ENCODE measurements around the gene ALDH7A1.

The ALDH7A1 gene

GRCh38 chr5:126575644-126576043 is 19.4 kb downstream of the ALDH7A1 start:
- Histone ChIP-seq H3K4me1 (ENCODE audit: low read length) (no peaks in the 10 kb centered on the region), H3K4me3 (ENCODE audit: low read length) (no peak overlapping the region), H3F3A (ENCODE audit: insufficient read depth, low read length) (no peaks in the 10 kb centered on the region), H4K20me1 (ENCODE audit: insufficient read depth, low read length) (no peaks in the 10 kb centered on the region), H3K79me2 (ENCODE audit: low read length) (no peaks in the 10 kb centered on the region), H3K9me3 (replicated peaks; ENCODE audit: insufficient read depth, low read length) (no peaks in the 10 kb centered on the region), H3K27me3 (replicated peaks; ENCODE audit: insufficient read depth, low read length) (no peaks in the 10 kb centered on the region), H3K9ac (ENCODE audit: low read length) (no peak overlapping the region), H3K27ac (ENCODE audit: low read length) (no peak overlapping the region), H3K9me2 (replicated peaks; ENCODE audit: insufficient read depth, low read length) (no peaks in the 10 kb centered on the region), H3K36me3 (replicated peaks; ENCODE audit: insufficient read depth, low read length) (no peaks in the 10 kb centered on the region), H3K4me2 (ENCODE audit: low read depth, low read length) (no peak overlapping the region), H2AFZ (ENCODE audit: low read length) (no peak overlapping the region)
- no peak for DNase-seq
- TF ChIP-seq CTCF (IDR thresholded peaks at IDR 0.05; ENCODE audit: low read length) (no peak), EZH2 (optimal IDR thresholded peaks at IDR 0.05; ENCODE audit: low read depth, low read length) (no peak), EZH2phosphoT487 (IDR thresholded peaks at IDR 0.05; ENCODE audit: low read length) (no peak)

- Histone ChIP-seq H3K9me2 (replicated peaks; ENCODE audit: insufficient read depth, low read length) (no peaks in the 10 kb centered on the region), H3K27me3 (replicated peaks; ENCODE audit: insufficient read depth, low read length) (no peaks in the 10 kb centered on the region), H3K4me3 (ENCODE audit: low read length) (no peak overlapping the region), H4K20me1 (ENCODE audit: insufficient read depth, low read length) (no peaks in the 10 kb centered on the region), H3K27ac (ENCODE audit: low read length) (no peak overlapping the region), H2AFZ (ENCODE audit: low read length) (no peak overlapping the region), H3K9ac (ENCODE audit: low read length) (no peak overlapping the region), H3K79me2 (ENCODE audit: low read length) (no peaks in the 10 kb centered on the region), H3K4me2 (ENCODE audit: low read depth, low read length) (no peak overlapping the region), H3K4me1 (ENCODE audit: low read length) (peaks cover 1% of the 10 kb centered on the region; the same call in 1 of the 2 replicates), H3F3A (ENCODE audit: insufficient read depth, low read length) (no peaks in the 10 kb centered on the region), H3K9me3 (replicated peaks; ENCODE audit: insufficient read depth, low read length) (no peaks in the 10 kb centered on the region), H3K36me3 (replicated peaks; ENCODE audit: insufficient read depth, low read length) (no peaks in the 10 kb centered on the region)
- DNase-seq: no peak
- TF ChIP-seq EZH2 (optimal IDR thresholded peaks at IDR 0.05; ENCODE audit: low read depth, low read length) (no peak), EZH2phosphoT487 (IDR thresholded peaks at IDR 0.05; ENCODE audit: low read length) (no peak), CTCF (IDR thresholded peaks at IDR 0.05; ENCODE audit: low read length) (no peak)
These were observed 26.7 kb downstream of the ALDH7A1 start for GRCh38 chr5:126568206-126568755.

- Histone ChIP-seq H3K9me2 (replicated peaks; ENCODE audit: insufficient read depth, low read length) (no peaks in the 10 kb centered on the region), H3K9me3 (replicated peaks; ENCODE audit: insufficient read depth, low read length) (no peaks in the 10 kb centered on the region), H3K79me2 (ENCODE audit: low read length) (no peaks in the 10 kb centered on the region), H3K4me3 (ENCODE audit: low read length) (no peak overlapping the region), H3K9ac (ENCODE audit: low read length) (no peak overlapping the region), H3F3A (ENCODE audit: insufficient read depth, low read length) (no peaks in the 10 kb centered on the region), H3K4me1 (ENCODE audit: low read length) (peaks cover 9% of the 10 kb centered on the region; the same call in 1 of the 2 replicates), H4K20me1 (ENCODE audit: insufficient read depth, low read length) (no peaks in the 10 kb centered on the region), H3K27ac (ENCODE audit: low read length) (peak overlapping the region; percentile 59; the same call in 1 of the 2 replicates), H2AFZ (ENCODE audit: low read length) (no peak overlapping the region), H3K27me3 (replicated peaks; ENCODE audit: insufficient read depth, low read length) (no peaks in the 10 kb centered on the region), H3K4me2 (ENCODE audit: low read depth, low read length) (peak overlapping the region; percentile 12; the same call in 1 of the 2 replicates), H3K36me3 (replicated peaks; ENCODE audit: insufficient read depth, low read length) (no peaks in the 10 kb centered on the region)
- no peak for TF ChIP-seq EZH2phosphoT487 (IDR thresholded peaks at IDR 0.05; ENCODE audit: low read length)
- no peak for TF ChIP-seq EZH2 (optimal IDR thresholded peaks at IDR 0.05; ENCODE audit: low read depth, low read length)
- TF ChIP-seq CTCF (IDR thresholded peaks at IDR 0.05; ENCODE audit: low read length): no peak
- DNase-seq: peak; percentile 85
These were observed 32.2 kb downstream of the ALDH7A1 start for GRCh38 chr5:126562823-126563222.
